GM23248 (cell line): ENCODE data around the gene RFNG.

Experiments used
- EZH2 ChIP-seq: fragments of 200-600 bp; sonication (generic); IDR thresholded peaks from 2 replicates; pipeline ENCODE4 v1.6.1; 2018; ENCODE audit warnings: antibody characterized with exemption, mild to moderate bottlenecking; ENCODE audit not compliant: insufficient read depth, poor library complexity, severe bottlenecking
- EZH2phosphoT487 ChIP-seq: fragments of 200-600 bp; sonication (generic); IDR thresholded peaks from 2 replicates; pipeline ENCODE4 v1.6.1; 2018; ENCODE audit warnings: antibody characterized with exemption, moderate library complexity, mild to moderate bottlenecking, low read depth; ENCODE audit not compliant: insufficient read depth

- TF ChIP-seq EZH2phosphoT487: no peak
- TF ChIP-seq EZH2: no peak
Observed at GRCh38 chr17:82051776-82052637, at the start of gene RFNG, which contains the start of gene GPS1.
